Skin of body (tissue), 2 donors: ENCODE measurements around the gene RND1. TPM values are rescaled to one million over a fixed set of nuclear protein-coding genes. Genes with fewer than 3 reads are reported as not detected.
"Not testable (repeated sequence)": the region's sequence is repeated elsewhere in the genome, so short reads cannot be mapped to it uniquely, and the experiment has no call there.

Source experiments
- DNase-seq: peaks from one replicate; lab custom pipeline; 2025; lab: John Stamatoyannopoulos, UW
- total RNA-seq: library from RNA; depleted of rRNA; stranded (reverse); fragments of >200 nt; gene quantifications from one replicate; pipeline ENCODE4 v1.2.3, GENCODE V29; 2014

Gene RND1
- 1.1 TPM for total RNA-seq

DNA sequence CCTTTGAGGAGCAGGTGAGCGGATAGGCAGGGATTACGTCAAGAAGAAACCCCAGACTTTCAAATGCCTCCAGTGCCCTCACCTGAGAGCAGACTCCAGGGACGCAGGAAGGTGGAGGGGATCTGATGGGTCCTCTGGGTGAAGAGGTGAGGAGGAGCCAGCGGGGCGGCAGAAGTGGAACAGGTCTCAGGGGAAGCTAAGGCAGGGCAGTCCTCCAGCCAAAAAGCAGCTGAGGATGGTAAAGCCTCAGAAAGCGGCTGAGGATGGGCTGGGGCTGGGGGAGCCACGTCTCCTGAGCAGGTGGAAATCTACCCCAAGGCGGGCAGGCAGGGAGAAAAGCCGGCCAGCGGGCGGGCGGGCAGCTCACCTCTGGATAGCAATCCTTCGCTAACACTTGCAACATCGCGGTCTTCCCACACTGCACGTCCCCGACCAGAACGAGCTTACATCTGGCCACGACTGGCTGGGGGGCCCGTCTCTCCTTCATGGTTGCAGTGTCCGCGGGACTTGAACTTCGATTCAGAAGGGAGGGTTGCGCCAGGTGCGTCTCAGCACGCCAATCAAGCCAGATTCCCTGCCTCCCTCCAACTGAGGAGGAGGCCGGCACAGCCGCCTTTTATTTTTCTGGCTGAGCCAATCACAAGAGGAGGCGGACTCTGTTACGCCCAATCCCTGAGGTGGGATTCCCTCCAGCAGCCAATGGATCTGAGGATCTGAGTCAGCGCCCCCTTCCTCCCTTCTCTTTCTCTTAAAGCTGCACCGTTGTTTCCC is at the start of gene RND1:
Gene RND1 (minus strand): TSS at position 590 of the 771 bp plus-strand sequence. CDS start 103 bp downstream, at position 487.
- DNase-seq: peak; percentile 88

DNA sequence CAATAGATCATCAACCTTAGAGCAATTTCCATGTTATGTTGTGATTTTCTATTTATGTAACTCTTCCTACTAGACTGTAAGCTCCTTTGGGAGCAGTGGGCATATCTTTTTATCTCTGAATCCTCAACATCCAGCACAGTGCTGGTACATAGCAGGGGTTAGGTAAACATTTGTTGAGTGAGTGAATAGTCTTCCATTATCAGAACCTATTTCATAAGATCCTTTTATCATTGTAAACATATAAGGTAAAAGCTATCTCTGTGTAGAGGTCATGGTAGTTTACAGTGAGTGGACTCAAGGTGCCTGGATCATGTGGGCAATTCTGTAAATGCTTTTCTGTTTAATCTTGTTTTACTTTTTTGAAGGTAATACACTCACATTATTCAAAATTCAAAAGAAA is 44.5 kb upstream of the RND1 start:
- no peak for DNase-seq

DNA sequence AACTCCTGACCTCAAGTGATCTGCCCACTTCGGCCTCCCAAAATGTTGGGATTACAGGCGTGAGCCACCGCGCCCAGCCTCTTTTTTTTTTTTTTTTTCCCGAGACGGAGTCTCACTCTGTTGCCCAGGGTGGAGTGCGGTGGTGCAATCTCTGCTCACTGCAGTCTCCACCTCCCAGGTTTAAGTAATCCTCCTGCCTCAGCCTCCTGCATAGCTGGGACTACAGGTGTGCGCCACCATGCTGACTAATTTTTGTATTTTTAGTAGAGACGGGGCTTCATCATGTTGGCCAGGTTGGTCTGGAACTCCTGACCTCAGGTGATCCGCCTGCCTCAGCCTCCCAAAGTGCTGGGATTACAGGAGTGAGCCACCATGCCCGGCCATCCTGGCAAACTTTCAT is 44.0 kb upstream of the RND1 start:
- DNase-seq: not testable (repeated sequence)

DNA sequence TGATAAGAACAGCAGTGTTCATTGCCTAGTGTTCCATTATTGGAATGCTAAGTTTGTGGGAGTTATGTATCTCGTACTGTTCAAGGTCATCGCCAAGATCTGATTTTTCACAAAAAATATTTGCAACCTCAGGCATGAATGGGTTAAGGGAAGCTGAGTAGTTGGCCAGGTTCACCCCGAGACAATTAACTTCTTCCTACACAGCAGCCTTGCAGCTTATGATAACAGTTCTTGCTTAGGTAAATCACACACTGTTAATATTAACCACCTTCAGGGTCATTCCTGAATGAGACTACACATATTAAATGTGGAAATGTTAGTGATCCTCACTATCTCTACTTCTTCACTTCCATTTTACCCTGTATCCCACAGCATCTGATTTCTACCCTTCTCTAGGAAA is 41.6 kb upstream of the RND1 start:
- DNase-seq: no peak

- peak; percentile 89 for DNase-seq
These were observed 38.3 kb upstream of the RND1 start for GRCh38 chr12:48903982-48904411.

DNA sequence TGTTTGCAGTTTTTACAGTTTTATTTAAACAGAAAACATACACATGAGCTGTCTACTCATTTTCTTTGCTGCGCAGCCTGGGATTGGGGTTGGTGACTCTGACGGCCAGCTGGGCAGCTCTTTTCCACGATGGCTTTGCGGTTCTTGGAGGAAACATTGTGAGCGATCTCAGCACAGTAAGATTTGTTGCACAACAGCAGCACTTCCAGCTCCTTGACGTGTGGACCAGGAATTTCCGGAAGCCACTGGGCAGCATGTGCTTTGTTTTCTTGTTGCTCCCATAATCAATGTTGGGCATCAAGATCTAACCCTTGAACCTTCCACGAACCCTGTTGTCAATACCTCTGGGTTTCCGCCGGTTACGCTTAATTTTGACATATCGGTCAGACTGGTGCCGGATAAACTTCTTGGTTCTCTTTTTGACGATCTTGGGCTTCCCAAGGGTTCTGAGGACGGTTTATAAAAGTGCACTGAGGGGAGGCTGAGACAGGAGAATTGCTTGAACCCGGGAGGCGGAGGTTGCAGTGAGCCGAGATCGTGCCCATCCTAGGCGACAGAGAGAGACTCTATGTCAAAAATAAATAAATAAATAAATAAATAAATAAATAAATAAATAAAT is 37.8 kb upstream of the RND1 start:
- DNase-seq: no peak

DNA sequence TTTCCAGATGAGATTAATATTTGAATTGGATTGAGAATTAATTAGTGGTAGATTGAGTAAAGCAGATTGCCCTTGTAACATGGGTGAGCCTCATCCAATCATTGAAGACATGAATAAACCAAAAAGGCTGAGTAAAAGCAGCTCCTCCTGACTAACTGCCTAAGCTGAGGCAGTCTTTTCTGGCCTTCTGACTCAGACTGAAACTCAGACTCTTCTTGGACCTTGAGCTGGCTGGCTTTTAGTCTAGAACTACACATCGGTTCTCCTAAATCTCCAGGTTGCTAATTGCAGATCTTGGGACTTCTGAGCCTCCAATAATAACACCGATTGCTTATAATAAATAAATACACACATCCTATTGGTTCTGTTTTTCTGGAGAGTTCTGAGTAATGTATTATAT is 35.6 kb upstream of the RND1 start:
- no peak for DNase-seq

DNA sequence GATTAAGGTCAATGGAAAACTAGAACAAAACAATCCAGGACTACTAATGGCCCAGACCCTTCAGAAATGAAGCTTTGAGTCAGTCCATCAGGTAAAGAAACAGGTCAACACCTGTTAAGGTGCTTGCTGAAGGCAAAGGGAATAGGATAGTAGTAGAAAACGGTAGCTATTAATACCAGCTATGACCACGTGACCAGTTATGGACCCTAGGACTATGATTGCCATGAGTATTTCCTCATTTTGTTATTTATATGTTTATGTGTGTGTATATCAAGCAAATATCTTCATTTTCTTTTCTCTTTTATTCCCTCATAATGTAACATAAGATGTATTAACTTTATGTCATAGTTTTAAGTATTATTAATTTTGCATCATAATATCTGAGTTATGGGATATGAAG is 34.0 kb upstream of the RND1 start:
- no peak for DNase-seq

DNA sequence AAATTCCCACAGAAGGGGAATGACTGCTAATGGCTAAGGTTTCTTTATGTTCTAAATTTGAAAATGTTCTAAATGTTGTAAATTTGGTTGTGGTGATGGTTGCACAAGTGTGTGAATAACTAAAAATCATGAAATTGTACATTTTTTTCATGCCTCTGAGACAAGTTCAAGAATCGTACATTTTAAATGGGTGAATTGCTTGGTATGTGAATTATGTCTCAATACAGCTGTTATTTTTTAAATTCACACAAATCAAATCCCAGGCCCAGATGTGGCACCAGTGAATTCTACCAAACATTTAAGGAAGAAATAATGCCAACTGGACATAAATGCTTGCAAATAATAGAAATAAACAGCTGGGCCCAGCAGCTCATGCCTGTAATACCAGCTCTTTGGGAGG is 28.6 kb upstream of the RND1 start:
- DNase-seq: no peak

- DNase-seq: peak; percentile 42
These were observed 25.2 kb upstream of the RND1 start for GRCh38 chr12:48890657-48891418.

- DNase-seq: no peak
These were observed 24.0 kb upstream of the RND1 start for GRCh38 chr12:48889679-48890078.

- DNase-seq: no peak
These were observed 17.9 kb upstream of the RND1 start for GRCh38 chr12:48883305-48884161.

- no peak for DNase-seq
These were observed 17.3 kb upstream of the RND1 start for GRCh38 chr12:48882972-48883304.

GRCh38 chr12:48882315-48882687 is 16.6 kb upstream of the RND1 start:
- DNase-seq: no peak

DNA sequence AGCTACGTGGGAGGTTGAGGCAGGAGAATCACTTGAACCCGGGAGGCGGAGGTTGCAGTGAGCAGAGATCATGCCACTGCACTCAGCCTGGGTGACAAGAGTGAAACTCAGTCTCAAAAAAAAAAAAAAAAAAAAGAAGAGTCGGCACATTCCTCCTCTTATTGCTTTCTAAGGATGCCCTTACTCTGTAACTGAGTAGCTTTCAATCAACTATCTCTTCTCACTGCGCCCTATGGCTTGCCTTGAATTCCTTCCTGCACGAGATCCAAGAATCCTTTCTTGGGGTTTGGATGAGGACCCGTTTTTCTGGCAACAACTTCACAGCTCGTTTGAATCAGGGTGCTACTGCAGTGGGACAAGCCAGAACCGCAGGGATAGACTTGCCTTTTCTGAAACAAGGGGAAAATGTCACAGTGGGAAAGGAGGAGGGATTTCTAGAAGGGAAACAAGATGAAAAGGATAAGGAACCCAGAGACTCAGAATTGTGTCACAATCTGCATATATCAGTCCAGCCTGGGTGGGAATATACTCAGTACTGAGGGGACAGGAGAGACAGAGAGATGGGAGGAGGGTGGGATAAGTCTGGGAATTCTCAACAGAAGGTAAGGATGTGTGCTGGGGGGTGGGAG is 16.1 kb upstream of the RND1 start:
- DNase-seq: no peak

GRCh38 chr12:48880647-48881046 is 15.0 kb upstream of the RND1 start:
- DNase-seq: no peak

GRCh38 chr12:48878548-48878947 is 12.9 kb upstream of the RND1 start:
- no peak for DNase-seq

GRCh38 chr12:48875944-48876515 is 10.4 kb upstream of the RND1 start:
- DNase-seq: no peak

DNA sequence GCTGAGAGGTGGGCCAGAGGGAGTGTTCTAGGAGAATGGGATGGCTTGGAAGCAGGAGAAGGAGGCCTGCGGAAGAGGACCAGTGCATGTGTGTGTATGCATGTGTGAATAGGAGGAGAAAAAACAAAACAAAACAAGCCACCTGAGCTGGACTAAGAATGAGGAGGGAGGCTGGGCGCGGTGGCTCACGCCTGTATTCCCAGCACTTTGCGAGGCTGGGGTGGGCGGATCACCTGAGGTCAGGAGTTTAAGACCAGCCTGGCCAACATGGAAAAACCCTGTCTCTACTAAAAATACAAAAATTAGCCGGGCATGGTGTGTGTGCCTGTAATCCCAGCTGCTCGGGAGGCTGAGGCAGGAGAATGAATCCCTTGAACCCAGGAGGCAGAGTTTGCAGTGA is 7.9 kb upstream of the RND1 start:
- not testable (repeated sequence) for DNase-seq

DNA sequence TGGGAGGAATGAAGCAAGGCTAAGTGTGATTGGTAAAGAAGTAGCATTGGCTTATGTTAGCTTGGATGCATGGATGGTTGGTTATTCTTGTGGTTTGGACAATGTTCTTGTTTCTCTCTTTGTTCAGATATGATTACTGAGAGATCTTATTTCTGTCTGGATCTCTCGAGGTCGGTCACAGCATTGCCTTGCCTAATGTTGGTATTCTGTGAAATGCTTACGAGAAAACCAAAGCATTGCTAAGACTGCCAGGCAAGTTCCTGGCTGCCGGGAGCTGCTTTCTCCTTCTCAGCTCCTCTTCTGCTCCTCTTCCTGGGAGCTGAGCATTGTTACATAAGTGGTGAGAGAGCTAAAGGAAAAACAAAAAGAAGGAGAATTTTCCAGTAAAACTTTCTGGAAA is 7.4 kb upstream of the RND1 start:
- DNase-seq: no peak

- DNase-seq: no peak
These were observed 3.5 kb upstream of the RND1 start for GRCh38 chr12:48869191-48869590.
